ENCODE measurements around the gene GPR27.

The GPR27 gene

DNA sequence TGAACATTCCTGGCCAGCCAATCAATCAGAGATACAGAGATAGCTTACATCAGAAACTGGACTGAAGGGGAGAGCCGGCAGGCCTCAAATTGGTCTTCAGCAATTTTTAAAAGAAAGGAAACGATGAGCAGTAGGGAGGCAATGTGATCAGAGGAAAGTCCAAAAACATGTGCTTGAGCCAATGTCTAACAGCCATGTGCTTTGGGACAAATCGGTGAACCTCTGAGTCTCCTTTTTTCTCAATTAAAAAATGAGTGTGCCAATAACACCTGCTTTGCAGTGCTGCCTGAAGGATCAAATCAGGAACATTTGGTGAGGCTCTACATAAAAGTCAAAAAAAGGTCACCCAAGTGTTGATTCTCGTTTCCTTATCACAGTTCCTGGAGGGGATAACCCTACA is 21.0 kb upstream of the GPR27 start:
- no peak for DNase-seq (ENCODE audit: low spot score)

DNA sequence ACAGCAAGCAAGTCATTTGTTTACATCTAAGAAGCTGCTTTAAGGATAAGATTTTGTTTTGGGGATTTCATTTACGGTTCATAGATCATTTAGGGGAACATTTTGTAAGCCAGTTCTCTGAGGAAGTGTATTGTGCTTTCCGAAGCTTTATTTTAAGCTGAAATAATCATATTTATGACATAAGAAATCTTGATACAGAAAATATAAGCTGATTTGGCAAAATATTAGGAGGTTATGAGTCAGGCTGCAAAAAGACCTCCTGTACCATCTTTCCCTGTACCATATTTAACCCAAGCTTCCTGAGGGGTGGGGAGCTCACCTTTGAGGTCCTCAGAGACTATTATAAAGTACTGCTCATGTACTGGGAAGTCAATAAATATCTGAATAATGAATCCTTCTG is 20.3 kb upstream of the GPR27 start:
- no peak for DNase-seq (ENCODE audit: low spot score)

DNA sequence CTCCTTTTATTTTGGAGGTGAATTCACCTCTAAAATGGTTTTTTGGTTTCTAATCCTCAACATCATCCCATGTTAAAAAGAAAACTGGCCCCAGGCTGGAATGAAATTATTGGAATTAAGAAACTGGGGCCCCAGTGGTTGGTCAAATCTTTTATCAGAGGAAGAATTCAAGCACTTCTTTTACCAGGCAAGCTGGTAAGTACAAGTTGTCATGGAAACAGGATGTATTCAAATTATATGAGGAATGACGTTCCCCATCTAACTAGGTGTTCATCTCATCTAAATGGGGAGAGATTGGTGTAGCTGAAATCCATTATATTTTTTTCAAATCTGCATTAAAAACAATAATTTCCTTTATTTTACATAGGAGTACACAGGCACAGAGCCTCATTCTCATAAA is 18.8 kb upstream of the GPR27 start:
- no peak for DNase-seq (ENCODE audit: low spot score)

DNA sequence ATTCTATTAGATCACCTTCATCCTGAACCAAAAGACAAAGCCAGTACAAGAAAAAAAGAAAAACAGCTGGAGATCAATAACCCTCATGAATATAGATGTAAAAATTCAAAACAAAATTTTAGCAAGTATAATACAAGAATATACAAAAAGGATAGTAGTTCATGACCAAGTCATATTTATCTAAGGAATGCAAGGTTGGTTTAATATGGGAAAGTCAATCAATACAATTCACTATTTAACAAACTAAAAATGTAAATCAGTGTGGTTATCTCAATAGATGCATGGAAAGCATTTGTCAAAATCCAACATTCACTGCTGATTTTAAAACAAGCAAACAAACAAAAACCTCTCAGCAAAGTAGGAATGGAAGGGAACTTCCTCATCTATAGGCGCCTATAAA is 11.0 kb upstream of the GPR27 start:
- no peak for DNase-seq (ENCODE audit: low spot score)

DNA sequence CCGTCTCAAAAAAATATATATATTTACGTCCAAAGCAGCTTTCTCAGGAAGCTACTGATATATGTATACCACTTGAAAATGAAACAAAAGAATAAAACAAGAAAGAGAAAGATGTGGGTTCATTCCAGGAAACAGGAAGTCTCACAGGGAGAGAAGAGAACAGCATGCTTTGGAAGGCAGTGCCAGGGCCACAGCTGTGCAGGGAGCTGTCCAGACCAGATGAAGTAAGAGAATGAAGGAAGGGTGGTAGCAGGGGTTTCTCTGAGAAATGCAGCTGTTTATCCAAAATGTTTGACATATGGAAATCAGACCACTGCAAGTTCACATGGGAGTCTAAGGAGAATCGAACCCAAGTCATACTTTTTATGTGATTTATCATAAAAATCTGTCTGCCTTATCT is 8.9 kb upstream of the GPR27 start:
- DNase-seq (ENCODE audit: low spot score), result no peak

DNA sequence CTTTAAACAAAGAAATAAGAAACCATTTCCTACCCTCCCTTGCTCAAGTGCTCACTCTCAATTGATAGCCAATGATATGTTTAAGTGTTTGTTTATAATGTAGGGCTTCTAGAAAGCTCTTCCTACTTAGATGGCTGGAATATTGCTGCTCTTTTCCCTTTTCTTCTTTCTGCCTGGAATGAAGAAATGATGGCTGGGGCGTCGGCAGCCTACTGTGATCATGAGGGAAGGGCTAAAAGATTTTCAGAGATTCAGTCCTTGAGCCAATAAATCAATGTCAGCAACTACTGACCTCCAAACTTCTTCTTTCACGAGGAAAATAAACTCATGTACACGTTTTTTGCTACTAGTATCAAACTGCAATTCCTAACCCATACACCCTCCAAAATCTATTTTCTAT is 2.1 kb upstream of the GPR27 start:
- DNase-seq (ENCODE audit: low spot score), result no peak

DNA sequence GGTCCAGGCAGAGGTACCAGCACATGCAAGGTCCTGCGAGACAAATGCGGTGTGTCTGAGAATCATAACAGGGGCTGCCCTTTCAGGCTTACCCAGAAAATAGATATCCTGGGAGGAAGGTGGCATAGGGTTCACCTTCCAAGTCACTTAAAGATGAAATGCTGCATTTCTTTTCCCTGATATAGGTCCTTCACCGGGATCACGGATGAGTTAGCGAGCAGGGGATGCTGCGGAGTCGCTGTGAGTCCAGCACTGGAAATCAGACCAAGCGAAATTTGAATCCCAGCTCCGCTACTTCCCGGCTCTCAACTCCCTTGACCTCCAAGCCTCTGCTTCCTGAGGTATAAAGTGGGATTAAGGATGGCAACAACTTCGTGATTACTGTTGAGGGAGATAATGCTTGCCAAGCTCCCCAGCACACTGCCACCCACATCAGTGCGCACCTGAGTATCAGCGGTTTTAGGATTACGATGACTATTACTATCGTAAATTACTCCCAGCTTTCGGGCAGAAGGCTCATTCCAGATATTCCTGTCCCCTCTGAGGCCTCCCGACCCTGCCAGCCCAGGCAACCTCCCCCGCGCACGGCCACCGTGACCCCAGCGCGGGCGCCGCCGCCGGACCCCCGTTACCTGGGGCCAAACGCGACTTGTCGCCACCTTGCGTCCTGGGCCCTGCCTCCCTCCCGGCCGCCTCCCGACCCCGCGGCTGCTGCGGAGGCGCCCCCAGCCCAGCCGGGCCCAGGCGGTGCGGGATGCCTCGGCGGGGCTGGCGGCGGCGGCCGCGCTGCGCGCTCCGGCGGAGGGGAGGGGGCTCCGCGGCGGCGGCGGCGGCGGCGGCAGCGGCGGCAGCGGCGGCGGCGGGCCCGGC is 589 bp upstream of the GPR27 start:
- no peak for DNase-seq (ENCODE audit: low spot score)

DNA sequence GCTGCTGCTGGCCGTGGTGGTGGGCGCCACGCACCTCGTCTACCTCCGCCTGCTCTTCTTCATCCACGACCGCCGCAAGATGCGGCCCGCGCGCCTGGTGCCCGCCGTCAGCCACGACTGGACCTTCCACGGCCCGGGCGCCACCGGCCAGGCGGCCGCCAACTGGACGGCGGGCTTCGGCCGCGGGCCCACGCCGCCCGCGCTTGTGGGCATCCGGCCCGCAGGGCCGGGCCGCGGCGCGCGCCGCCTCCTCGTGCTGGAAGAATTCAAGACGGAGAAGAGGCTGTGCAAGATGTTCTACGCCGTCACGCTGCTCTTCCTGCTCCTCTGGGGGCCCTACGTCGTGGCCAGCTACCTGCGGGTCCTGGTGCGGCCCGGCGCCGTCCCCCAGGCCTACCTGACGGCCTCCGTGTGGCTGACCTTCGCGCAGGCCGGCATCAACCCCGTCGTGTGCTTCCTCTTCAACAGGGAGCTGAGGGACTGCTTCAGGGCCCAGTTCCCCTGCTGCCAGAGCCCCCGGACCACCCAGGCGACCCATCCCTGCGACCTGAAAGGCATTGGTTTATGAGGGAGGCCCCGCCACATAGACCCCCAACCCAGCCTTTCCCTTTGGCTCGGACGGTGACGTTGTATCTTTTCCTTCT is 1.1 kb downstream of the GPR27 start:
- no peak for DNase-seq (ENCODE audit: low spot score)

DNA sequence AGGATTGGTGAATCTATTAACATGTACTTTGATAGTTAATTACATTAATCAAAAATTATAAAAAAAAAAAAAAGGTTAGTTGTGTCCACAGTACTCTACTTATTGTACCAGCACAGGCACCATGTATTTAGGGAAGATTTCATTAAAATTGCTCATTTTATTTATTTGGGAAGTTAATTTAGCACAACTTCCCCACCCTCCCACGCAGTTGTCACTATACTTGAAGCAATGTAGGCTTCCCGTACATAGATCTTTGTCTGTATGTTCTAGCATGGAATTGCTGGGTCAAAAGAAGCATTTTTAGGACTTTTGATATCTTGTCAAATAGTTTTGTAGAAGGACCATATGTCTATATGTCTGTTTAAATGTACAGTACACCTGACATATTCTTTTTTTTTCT is 4.4 kb downstream of the GPR27 start:
- no peak for DNase-seq (ENCODE audit: low spot score)

DNA sequence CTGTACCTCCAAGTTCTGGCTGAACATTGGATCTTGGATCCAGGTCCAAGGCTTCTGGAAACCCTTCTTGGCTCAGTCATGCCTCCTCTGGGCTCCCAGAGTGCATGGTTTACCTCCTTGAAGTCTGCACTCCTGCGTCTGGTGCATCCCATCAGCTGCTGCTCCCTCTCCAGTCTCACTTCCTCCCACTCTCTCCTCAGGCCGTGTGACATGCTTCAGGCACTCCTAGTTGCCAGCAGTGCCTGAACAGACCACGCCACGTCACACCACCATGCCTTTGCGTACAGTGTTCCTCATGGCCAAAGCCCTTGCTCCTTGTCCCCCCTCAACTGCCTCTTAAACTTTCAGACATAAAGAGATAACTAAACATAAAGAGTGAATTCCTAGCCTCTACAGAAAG is 5.7 kb downstream of the GPR27 start:
- DNase-seq (ENCODE audit: low spot score), result no peak

DNA sequence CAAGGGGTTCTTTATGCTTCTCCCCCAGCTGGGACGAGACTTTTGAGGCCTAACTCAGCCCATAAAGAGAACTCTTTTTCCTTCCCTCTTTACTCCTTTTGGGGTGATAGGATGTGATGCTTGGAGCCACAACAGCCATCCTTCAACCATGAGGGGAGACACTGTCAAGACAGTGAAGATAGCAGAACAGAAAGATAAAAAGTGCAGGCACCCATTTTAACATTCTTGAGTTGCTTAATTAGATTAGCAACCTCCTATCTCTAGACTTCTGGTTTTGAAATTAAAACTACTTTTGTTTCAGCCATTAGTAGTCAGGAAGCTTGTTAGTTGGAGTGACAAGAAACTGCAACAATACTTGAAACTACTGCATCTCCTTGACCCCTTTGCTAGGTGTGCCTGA is 6.5 kb downstream of the GPR27 start:
- no peak for DNase-seq (ENCODE audit: low spot score)

DNA sequence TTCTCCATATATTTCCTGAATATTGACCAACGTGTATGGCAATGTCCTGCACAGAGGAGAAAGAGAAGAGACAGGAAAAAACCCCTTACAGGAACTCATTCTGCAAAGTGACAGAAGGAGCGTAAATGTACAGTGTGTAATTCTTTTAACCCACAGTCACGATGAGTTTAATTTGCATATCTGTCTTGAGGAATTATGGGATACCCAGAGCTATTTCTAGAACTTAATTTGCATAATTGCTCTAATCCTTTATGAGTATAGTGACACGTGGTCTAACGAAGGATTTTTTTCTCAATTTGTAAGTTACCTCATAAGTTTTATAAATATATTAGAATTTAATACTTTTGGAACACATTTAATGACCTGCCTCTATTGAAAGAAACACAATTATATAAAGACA is 9.8 kb downstream of the GPR27 start:
- DNase-seq (ENCODE audit: low spot score), result no peak

DNA sequence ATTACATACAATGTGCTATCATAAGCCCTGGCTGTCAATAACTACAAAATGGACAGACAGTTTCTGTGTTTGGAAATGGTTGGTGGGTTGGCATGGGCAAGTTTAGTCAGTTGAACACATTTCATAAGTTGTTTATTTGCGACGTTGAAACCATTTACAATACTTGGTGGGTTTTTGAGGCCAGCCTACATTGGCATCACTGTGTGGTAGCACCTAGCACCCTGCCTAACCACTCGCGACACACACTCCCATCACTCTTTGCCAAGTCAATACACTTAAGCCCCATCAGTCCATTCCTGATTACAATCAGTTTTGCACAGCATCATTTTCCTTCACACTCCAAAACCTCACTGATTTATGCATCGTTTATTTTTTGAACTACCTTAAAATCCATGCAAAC is 17.5 kb downstream of the GPR27 start:
- no peak for DNase-seq (ENCODE audit: low spot score)

DNA sequence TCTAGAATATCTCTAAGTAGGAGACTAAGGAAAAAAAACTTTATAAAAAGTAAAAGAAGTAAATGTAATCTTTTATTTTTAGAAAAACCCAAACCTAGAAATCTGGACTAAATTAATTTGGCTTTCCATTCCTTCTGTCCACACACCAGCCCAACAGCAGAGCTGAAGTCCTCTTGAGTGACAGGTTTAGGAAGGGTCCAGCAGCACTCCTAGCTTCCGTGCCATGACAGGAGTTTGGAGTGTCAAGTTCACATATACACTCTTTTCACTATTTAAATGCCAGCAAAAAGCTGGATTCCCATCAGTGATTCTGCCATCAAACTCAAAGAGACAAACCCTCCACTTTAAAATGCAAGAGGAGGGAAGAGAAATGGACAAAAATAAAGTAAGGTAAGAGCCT is 18.2 kb downstream of the GPR27 start:
- no peak for DNase-seq (ENCODE audit: low spot score)

DNA sequence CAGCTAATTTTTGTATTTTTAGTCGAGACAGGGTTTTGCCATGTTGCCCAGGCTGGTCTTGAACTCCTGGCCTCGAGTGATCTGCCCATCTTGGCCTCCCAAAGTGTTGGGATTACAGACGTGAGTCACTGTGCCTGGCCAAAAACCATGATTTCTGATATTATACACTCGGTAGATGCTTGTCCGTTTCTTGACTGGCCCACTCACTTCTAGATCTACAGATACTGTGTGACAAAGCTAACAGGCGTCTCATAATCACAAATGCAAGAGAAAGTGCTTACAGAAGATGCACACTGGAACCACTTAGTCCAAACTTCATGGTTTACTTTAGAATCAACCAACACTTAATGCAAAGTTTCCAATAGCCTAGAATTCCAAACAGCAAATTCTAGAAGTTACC is 22.9 kb downstream of the GPR27 start:
- DNase-seq (ENCODE audit: low spot score), result no peak

DNA sequence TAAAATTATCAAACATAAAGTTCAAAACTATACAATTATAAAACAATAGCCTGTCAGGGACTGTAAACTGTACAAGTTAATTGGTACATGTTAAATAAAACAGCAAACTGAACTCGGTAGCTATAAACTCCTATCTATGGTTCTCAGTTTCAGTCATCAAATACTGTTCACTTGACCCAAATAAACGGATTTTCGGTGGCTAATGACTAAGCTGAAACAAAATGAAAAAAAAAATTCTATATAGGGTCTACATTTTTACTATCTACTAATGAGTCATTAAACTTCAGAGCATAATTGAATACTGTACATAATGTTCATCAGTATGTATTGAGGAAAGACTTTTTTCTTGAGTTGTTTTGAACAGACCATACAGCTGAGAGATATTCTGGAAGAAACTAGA is 24.7 kb downstream of the GPR27 start:
- no peak for DNase-seq (ENCODE audit: low spot score)

DNA sequence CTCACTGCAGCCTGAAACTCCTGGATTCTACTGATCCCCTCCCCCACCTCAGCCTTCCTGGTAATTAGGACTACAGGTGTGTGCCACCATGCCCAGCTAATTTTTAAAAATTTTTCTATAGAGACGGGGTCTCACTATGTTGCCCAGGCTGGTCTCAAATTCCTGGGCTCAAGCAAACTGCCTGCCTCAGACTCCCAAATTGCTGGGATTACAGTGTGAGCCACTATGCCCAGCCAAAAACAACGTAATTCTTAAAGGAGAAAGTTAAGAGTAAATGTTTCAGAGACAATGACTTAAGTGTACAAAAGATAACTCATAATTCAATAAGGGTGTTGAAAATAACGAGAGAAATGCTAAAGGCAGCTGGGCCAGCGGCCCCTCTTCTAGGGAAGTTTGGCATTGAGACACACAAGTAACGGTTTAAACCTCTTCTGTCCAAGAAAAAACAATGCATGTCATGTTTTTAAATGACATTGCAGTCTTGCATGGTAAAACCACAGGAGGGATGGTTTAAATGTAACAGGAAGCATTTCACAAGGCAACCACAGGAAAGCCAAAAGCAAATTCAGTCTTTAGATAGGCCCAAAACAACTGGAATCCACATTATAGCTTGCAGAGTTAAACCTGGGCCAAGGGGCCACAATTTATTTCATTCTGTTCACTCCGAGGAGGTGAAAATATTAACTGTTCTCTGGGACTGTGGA is 26.2 kb downstream of the GPR27 start:
- DNase-seq (ENCODE audit: low spot score), result no peak

DNA sequence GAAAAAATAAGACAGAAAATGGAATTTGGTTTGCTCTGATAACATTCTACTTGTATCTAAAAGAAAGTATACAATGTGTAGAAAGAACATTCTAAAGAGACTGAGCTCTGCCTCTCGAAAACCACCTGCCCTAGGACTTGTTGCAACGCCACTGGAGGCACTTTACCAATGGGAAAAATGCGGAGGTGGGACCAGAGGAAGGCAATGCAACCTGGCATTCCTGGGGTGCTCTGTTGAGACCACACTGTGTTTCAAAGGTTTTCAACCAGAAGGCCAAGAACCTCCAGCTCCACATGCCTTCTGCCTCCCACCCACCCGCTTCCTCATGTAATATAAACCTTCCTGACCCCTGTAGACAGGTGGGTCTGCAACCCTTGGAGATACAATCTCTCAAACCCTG is 26.8 kb downstream of the GPR27 start:
- DNase-seq (ENCODE audit: low spot score), result no peak

DNA sequence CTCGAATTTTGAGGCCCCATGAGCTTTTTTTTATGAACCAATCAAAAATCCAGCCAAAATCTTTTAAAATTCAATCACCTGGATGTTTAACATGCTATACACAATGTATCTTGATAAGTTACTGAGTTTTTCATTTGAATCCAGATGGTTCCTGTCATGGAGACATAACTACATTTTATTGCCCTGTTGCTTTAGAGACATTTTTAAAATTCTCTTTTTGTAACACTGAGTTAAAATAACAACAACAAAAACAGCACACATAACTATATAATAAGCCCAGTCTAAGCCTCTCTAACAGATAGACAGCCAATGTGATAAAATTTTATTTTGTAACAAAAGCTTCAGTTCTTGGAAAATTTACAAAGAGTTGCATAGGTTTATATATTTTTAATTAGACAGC is 29.5 kb downstream of the GPR27 start:
- DNase-seq (ENCODE audit: low spot score), result no peak

DNA sequence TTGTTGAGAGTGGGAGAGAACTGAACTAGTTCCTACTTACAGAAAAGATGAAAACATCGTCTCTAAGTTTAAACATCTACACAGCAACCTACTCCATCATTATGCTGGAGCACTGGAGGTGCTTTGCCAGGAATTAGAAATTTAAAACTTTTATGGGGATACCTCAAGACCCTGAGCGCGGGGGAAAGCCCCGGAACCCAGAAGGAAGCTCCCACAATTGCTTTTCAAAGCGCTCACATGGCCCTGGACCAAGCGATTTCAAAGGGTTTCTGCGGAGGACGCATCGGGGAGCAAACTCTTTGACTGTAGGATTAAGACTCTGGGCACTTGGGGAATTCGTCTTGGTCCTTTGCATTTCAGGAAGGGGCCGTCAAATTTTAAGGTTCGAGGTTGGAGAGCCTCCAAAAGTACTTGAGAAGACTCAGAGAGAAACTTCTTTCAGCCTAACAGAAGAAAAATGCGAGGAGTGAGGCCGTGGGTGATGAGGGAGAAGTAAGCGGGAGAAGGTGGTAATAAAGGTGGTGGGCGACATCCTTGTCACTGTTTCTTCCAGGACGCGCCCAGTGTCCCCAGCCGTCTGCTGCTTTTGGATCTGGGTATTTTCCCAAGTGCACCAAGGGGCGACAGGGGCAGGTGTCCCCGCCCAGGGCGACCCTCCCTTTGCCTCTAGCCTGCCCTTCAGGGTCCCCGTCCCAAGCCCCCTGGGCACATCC is 30.7 kb downstream of the GPR27 start:
- DNase-seq (ENCODE audit: low spot score), result no peak

DNA sequence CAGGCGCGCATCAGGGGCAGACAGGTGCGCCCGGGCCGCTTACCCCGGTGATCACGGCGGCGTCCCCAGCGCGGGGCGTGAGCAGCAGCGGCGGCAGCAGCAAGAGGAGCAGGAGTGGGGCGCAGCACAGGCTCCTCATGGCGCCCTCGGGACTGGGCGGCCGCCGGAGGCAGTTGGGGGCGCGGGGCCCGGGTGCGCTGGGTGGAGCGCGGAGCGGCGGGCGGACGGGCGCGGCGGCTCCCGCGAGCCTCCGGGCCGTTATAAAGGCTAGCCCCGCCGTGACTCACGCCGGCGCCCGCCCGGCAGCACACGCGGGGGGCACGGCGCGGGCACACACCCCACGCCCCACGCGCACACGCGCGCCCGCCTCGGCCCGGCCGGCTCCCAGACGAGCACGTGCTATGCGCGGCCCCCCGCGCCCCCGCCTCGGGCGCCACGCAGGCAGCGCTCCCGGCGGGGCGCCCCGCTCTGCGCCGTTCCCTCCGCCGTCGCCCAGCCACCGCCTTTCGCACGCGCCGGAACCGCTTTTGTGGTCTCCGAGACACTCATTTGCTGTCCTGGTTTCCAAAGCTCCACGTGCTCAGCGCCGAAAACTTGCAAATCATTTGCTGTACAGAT is 31.4 kb downstream of the GPR27 start, which contains the start of gene PROK2:
Gene PROK2, minus strand, starts transcription at position 235 of the 618 bp plus-strand sequence. Its CDS starts 96 bp downstream, at position 139.
- no peak for DNase-seq (ENCODE audit: low spot score)

Measured in CD4-positive, alpha-beta T cell treated with Interleukin-6 at 100 ng/mL for 8 hours (primary cell).